Endodermal cell (in vitro differentiated cells): ENCODE data around the gene SELE. TPM values are rescaled to one million over a fixed set of nuclear protein-coding genes. Genes with fewer than 3 reads are reported as not detected.

Source experiments
- DNase-seq: peaks from one replicate; pipeline ENCODE4 v3.0.0-alpha.2; 2017
- H3K27ac ChIP-seq: 2 replicates; pipeline ENCODE4 v1.5.1; 2013; ENCODE audit warnings: mild to moderate bottlenecking, low read depth, low read length, moderate library complexity
- H3K27me3 ChIP-seq: 2 replicates; pipeline ENCODE4 v1.6.1; 2013; ENCODE audit warnings: mild to moderate bottlenecking, low read length, moderate library complexity; ENCODE audit not compliant: insufficient read depth, control insufficient read depth, poor library complexity, severe bottlenecking
- H3K36me3 ChIP-seq: 2 replicates; pipeline ENCODE4 v1.7.0; 2013; ENCODE audit warnings: mild to moderate bottlenecking, low read length, moderate library complexity; ENCODE audit not compliant: control insufficient read depth, insufficient read depth
- H3K4me1 ChIP-seq: one replicate; pipeline ENCODE4 v1.7.0; 2013; ENCODE audit warnings: low read length; ENCODE audit not compliant: control insufficient read depth, insufficient read depth
- H3K4me3 ChIP-seq: 2 replicates; pipeline ENCODE4 v1.5.1; 2013; ENCODE audit warnings: mild to moderate bottlenecking, low read length, moderate library complexity
- H3K9ac ChIP-seq: 2 replicates; pipeline ENCODE4 v1.6.1; 2013; ENCODE audit warnings: mild to moderate bottlenecking, low read length, moderate library complexity; ENCODE audit not compliant: poor library complexity, severe bottlenecking; ENCODE audit errors: extremely low read depth
- H3K9me3 ChIP-seq: 2 replicates; pipeline ENCODE4 v1.6.1; 2013; ENCODE audit warnings: mild to moderate bottlenecking, low read length, moderate library complexity; ENCODE audit not compliant: control insufficient read depth
- H3K27ac Mint-ChIP-seq: 2 replicates; pipeline ENCODE4 v1.8.0; 2020; ENCODE audit warnings: mixed read lengths
- H3K27me3 Mint-ChIP-seq: 2 replicates; pipeline ENCODE4 v1.8.0; 2021; ENCODE audit warnings: mild to moderate bottlenecking, mixed read lengths; ENCODE audit not compliant: insufficient read depth
- H3K36me3 Mint-ChIP-seq: 2 replicates; pipeline ENCODE4 v1.8.0; 2020; ENCODE audit warnings: low read depth, mixed read lengths
- H3K4me1 Mint-ChIP-seq: 2 replicates; pipeline ENCODE4 v1.8.0; 2020; ENCODE audit warnings: mixed read lengths
- H3K4me3 Mint-ChIP-seq: 2 replicates; pipeline ENCODE4 v1.8.0; 2020; ENCODE audit warnings: mild to moderate bottlenecking, moderate library complexity, mixed read lengths
- H3K9me3 Mint-ChIP-seq: 2 replicates; pipeline ENCODE4 v1.8.0; 2020; ENCODE audit warnings: mild to moderate bottlenecking, mixed read lengths
- WGBS, 2 experiments: methylation state at CpG; one replicate each; pipeline versions ENCODE4 v1.1.5 to v1.1.7; 2013; ENCODE audit warnings: missing lambda C conversion rate in 2 of 2, mixed read lengths in 1 of 2; ENCODE audit not compliant: insufficient coverage in 1 of 2, insufficient read length in 1 of 2; 5-methylcytosine and 5-hydroxymethylcytosine counted together
- total RNA-seq, 2 donors: library from RNA; stranded (reverse); fragmentation: NEBNext Ultra II Directional in 1 of 2; extraction: Animal tissue kit (Norgen Biotek cat#: 25700) in 1 of 2; gene quantifications; 2 replicates in 1 of 2; 3 replicates in 1 of 2; pipeline ENCODE4 v1.2.1, GENCODE V29; 2021
- TF ChIP-seq, protein P1 (sequence below): fragments of 200-600 bp; sonication (generic); conservative IDR thresholded peaks from 2 replicates; pipeline ENCODE4 v1.5.0; 2021; ENCODE audit warnings: antibody characterized with exemption, mild to moderate bottlenecking

Gene SELE
- total RNA-seq, 2 donors from 2014 or later: not detected

DNA sequence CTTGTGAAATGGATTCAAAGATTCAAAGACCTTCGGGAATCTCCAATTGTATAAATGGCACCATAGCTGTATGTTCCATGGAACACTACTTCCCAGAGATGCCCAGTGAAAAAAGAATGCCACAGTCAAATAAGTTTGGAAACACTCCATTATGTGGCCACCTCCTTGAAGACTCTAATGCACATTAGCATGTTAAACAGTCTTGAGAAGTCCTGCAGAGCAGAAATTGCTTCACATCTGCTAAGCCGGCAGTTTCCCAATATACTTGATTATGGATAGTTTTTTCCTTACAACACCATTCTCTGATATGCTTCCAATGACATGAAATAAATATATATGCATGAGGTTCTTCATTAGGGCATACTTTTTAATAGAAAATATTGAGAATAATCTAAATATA, 12.7 kb upstream of the SELE start:
- 71 to 93% methylated on average over 1 to 2 of the region's 2 CpGs for WGBS, 2 experiments
- Histone ChIP-seq H3K9ac (no peak overlapping the region), H3K4me1 (peaks cover 5% of the 10 kb centered on the region), H3K27ac (no peak overlapping the region), H3K9me3 (no peaks in the 10 kb centered on the region), H3K36me3 (no peaks in the 10 kb centered on the region), H3K4me3 (no peak overlapping the region), H3K27me3 (peaks cover 29% of the 10 kb centered on the region)
- TF ChIP-seq, protein P1, sequence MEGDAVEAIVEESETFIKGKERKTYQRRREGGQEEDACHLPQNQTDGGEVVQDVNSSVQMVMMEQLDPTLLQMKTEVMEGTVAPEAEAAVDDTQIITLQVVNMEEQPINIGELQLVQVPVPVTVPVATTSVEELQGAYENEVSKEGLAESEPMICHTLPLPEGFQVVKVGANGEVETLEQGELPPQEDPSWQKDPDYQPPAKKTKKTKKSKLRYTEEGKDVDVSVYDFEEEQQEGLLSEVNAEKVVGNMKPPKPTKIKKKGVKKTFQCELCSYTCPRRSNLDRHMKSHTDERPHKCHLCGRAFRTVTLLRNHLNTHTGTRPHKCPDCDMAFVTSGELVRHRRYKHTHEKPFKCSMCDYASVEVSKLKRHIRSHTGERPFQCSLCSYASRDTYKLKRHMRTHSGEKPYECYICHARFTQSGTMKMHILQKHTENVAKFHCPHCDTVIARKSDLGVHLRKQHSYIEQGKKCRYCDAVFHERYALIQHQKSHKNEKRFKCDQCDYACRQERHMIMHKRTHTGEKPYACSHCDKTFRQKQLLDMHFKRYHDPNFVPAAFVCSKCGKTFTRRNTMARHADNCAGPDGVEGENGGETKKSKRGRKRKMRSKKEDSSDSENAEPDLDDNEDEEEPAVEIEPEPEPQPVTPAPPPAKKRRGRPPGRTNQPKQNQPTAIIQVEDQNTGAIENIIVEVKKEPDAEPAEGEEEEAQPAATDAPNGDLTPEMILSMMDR: no peak
- Mint-ChIP-seq H3K27ac (no peak overlapping the region), H3K36me3 (no peaks in the 10 kb centered on the region), H3K4me3 (no peak overlapping the region), H3K27me3 (peaks cover 1% of the 10 kb centered on the region), H3K4me1 (peaks cover 16% of the 10 kb centered on the region), H3K9me3 (peaks cover 5% of the 10 kb centered on the region)
- no peak for DNase-seq

DNA sequence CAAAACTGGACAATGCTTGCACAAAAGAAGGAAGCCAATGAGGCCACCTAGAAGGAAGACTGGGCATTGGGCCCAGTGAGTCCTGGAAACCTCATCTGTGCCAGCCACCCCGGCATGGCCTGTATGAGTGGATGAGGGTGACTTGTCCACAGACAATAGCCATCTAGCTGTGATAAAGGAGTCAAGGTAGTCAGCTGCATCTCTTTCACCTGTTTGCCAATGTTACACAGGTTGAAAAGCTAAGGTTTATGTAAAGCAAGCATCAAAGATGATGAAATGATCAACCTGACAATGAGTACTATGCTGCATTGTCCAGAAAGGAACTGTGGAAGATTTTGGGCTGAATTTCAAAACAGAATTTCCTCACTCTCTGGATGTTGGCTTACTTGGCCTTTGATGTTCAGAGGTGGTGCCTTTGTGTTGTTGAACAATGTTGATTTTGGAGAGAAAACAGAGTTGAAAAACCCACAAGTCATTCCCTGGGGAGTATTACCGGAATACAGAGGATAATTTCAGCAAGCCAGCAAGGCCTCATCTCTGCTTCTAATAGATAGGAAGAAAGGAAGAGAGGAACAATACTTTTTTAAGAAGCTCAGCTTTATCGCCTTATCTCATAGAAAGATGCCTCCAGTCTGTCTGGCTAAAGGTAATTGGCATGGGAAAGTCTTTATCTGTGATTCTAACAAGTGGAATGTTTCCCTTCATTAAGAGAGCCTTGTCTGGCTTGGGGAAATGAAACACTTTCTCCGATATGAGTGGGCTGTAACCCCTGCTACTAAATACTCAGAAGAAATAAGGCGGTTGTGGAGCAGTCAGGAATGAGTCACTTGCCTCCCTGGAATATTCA, 11.4 kb upstream of the SELE start:
- no peaks in the 10 kb centered on the region for H3K27me3 Mint-ChIP-seq

DNA sequence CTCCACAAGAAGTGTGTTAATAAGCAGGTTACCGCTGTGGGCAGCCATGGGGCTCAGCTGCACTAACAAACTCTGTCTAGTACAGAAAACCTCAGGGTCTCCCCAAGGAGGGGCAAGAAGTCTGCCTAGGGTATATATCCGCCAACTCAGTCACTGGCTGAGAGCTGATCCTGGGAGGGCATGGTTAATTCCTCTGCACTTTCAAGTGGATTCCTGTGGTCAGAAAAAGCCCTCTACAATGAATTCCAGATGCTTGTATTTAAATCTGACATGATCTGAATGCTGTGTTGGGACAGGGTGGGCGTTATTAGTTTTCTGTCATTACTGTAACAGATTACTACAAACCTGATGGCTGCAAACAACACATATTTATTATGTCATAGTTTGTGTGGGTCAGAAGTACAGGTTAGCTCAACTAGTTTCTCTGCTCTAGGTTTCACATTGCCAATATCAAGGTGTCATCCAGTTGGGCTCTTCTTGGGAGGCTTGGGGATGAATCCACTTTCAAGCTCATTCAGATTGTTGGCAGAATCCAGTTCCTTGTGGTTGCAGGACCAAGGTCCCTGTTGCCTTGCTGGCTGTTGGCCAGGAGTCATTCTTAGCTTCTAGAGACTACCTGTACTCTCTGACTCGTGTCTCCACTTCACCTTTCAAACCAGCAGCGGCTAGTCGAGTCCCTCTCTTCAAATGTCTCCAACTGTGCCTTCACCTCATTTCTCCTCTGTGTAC, 8.0 kb upstream of the SELE start:
- Mint-ChIP-seq H3K9me3 (peaks cover 5% of the 10 kb centered on the region), H3K4me3 (no peak overlapping the region), H3K27me3 (no peaks in the 10 kb centered on the region), H3K4me1 (peaks cover 16% of the 10 kb centered on the region), H3K36me3 (no peaks in the 10 kb centered on the region), H3K27ac (no peak overlapping the region)
- Histone ChIP-seq H3K27ac (no peak overlapping the region), H3K4me3 (no peak overlapping the region), H3K27me3 (peaks cover 8% of the 10 kb centered on the region), H3K9me3 (no peaks in the 10 kb centered on the region), H3K9ac (no peak overlapping the region), H3K36me3 (no peaks in the 10 kb centered on the region), H3K4me1 (peaks cover 5% of the 10 kb centered on the region)
- 88 to 94% methylated on average over 5 of the region's 6 CpGs for WGBS, 2 experiments
- no peak for DNase-seq
- TF ChIP-seq, protein P1: no peak

More for the DNA sequence above, 11.4 kb upstream of the SELE start:
- no peaks in the 10 kb centered on the region for H3K36me3 ChIP-seq
- H3K4me3 ChIP-seq: no peak overlapping the region
- Mint-ChIP-seq H3K9me3 (peaks cover 5% of the 10 kb centered on the region), H3K27ac (no peak overlapping the region), H3K4me3 (no peak overlapping the region), H3K4me1 (peaks cover 16% of the 10 kb centered on the region), H3K36me3 (no peaks in the 10 kb centered on the region)
- no peak overlapping the region for H3K9ac ChIP-seq
- 77 to 100% methylated on average over 2 to 5 of the region's 5 CpGs for WGBS, 2 experiments
- TF ChIP-seq, protein P1: no peak
- peaks cover 5% of the 10 kb centered on the region for H3K4me1 ChIP-seq
- H3K27ac ChIP-seq: no peak overlapping the region
- peaks cover 18% of the 10 kb centered on the region for H3K27me3 ChIP-seq
- H3K9me3 ChIP-seq: no peaks in the 10 kb centered on the region
- no peak for DNase-seq
